Keratinocyte (primary cell): Measurements from ENCODE around the gene EZH1. TPM values are rescaled to one million over a fixed set of nuclear protein-coding genes. Genes with fewer than 3 reads are reported as not detected.
A peak's percentile ranks its signal among the peaks of the same experiment; 100 is the strongest.

Experiments
- DNase-seq: peaks from one replicate; pipeline ENCODE4 v3.0.0-alpha.2; 2011; ENCODE audit warnings: low read depth, missing footprints, low spot score
- FAIRE-seq: peaks from 2 replicates; lab custom pipeline; 2011; peaks lifted over from hg19 to GRCh38; lab: Jason Lieb, UNC
- H2AFZ ChIP-seq: 2 replicates; pipeline ENCODE4 v1.6.0; 2012; ENCODE audit warnings: low read length, control low read depth, inconsistent platforms; ENCODE audit not compliant: control insufficient read depth
- H3K27ac ChIP-seq: 2 replicates; pipeline ENCODE4 v1.5.1; 2011; ENCODE audit warnings: low read length; ENCODE audit not compliant: control insufficient read depth, insufficient read depth
- H3K27me3 ChIP-seq: 3 replicates; pipeline ENCODE4 v1.6.0; 2011; ENCODE audit warnings: low read length; ENCODE audit not compliant: control insufficient read depth, insufficient read depth; ENCODE audit errors: extremely low read depth
- H3K36me3 ChIP-seq, 2 experiments: 2 replicates in 1 of 2; 3 replicates in 1 of 2; pipeline ENCODE4 v1.5.1; 2011; ENCODE audit warnings: low read length in 2 of 2, mild to moderate bottlenecking in 1 of 2; ENCODE audit not compliant: control insufficient read depth in 2 of 2, insufficient read depth in 2 of 2; ENCODE audit errors: extremely low read depth in 1 of 2
- H3K4me1 ChIP-seq: 3 replicates; pipeline ENCODE4 v1.5.1; 2011; ENCODE audit warnings: low read length; ENCODE audit not compliant: control insufficient read depth, insufficient read depth; ENCODE audit errors: extremely low read depth
- H3K4me2 ChIP-seq: 3 replicates; pipeline ENCODE4 v1.6.0; 2011; ENCODE audit warnings: low read depth, low read length; ENCODE audit not compliant: control insufficient read depth, insufficient read depth; ENCODE audit errors: extremely low read depth
- H3K4me3 ChIP-seq, 3 experiments: fragments of 200-600 bp in 1 of 3; sonication (generic) in 1 of 3; 2 replicates in 2 of 3; 3 replicates in 1 of 3; pipeline ENCODE4 v1.5.1; 2011 to 2016; ENCODE audit warnings: low read length in 3 of 3, mild to moderate bottlenecking in 3 of 3, control low read depth in 2 of 3, inconsistent platforms in 1 of 3, low read depth in 1 of 3, mixed read lengths in 1 of 3, mixed run types in 1 of 3, moderate library complexity in 1 of 3; ENCODE audit not compliant: control insufficient read depth in 2 of 3, insufficient read depth in 2 of 3; ENCODE audit errors: extremely low read depth in 1 of 3
- H3K79me2 ChIP-seq: 2 replicates; pipeline ENCODE4 v1.6.0; 2012; ENCODE audit warnings: low read length; ENCODE audit not compliant: control insufficient read depth, insufficient read depth
- H3K9ac ChIP-seq: 3 replicates; pipeline ENCODE4 v1.6.0; 2011; ENCODE audit warnings: low read length; ENCODE audit not compliant: control insufficient read depth, insufficient read depth; ENCODE audit errors: extremely low read depth
- H3K9me1 ChIP-seq: 3 replicates; pipeline ENCODE4 v1.6.0; 2011; ENCODE audit warnings: low read length; ENCODE audit not compliant: control insufficient read depth, insufficient read depth; ENCODE audit errors: extremely low read depth
- H3K9me3 ChIP-seq: 2 replicates; pipeline ENCODE4 v1.5.1; 2012; ENCODE audit warnings: low read depth, low read length; ENCODE audit not compliant: control insufficient read depth
- H4K20me1 ChIP-seq: 3 replicates; pipeline ENCODE4 v1.6.0; 2011; ENCODE audit warnings: low read length; ENCODE audit not compliant: control insufficient read depth, insufficient read depth; ENCODE audit errors: extremely low read depth
- CTCF ChIP-seq, 3 experiments: IDR thresholded peaks in 1 of 3; conservative IDR thresholded peaks in 1 of 3; optimal IDR thresholded peaks in 1 of 3; 2 replicates in 2 of 3; 3 replicates in 1 of 3; pipeline versions ENCODE3 to v1.5.1; 2011; ENCODE audit warnings: low read length in 3 of 3, mild to moderate bottlenecking in 3 of 3, moderate library complexity in 2 of 3, control low read depth in 1 of 3, inconsistent platforms in 1 of 3; ENCODE audit not compliant: insufficient read depth in 2 of 3; ENCODE audit errors: extremely low read depth in 1 of 3
- EZH2 ChIP-seq: IDR thresholded peaks from one replicate; pipeline ENCODE4 v1.6.1; 2012; ENCODE audit warnings: inconsistent platforms, mild to moderate bottlenecking, low read length, moderate library complexity
- dilution Hi-C: fragments of 300-500 bp; cut with MboI; formaldehyde crosslinking; loops from one replicate; pipeline ENCODE4 v1.7.0; 2020; ENCODE audit warnings: low sequenced_read_pairs; ENCODE audit not compliant: extremely low pct_ligation_motif_present
- polyA plus RNA-seq, 5 experiments: library from polyadenylated mRNA; depleted of rRNA in 3 of 5; stranded (reverse) in 3 of 5; stranded (forward) in 1 of 5; unstranded in 1 of 5; fragments of >200 nt; gene quantifications; 1 replicate in 1 of 5; 2 replicates in 3 of 5; 3 replicates in 1 of 5; pipeline versions ENCODE4 v1.2.1 to v1.2.3, GENCODE V29; 2011 to 2012; ENCODE audit warnings: missing spikeins in 2 of 5, low read depth in 1 of 5, low replicate concordance in 1 of 5

EZH1 gene
- polyA plus RNA-seq, 1 donor (not counting 4 experiments of a cell fraction or from before 2014, with no cell fraction given): 18.3 TPM

- peaks cover 2% of the 10 kb centered on the region for H3K27me3 ChIP-seq
- H3K4me2 ChIP-seq: no peak overlapping the region
- H4K20me1 ChIP-seq: no peaks in the 10 kb centered on the region
- peaks cover 9% of the 10 kb centered on the region for H3K4me1 ChIP-seq
- FAIRE-seq (no peak), DNase-seq (no peak)
- TF ChIP-seq CTCF (optimal IDR thresholded peaks at IDR 0.05 in 1 of 3, IDR thresholded peaks at IDR 0.05 in 1 of 3, conservative IDR thresholded peaks at IDR 0.05 in 1 of 3; ENCODE audit: extremely low read depth in 1 of 3, insufficient read depth in 2 of 3, low read length in 3 of 3) (no peak), EZH2 (no peak)
- dilution Hi-C loops: no loop called here
- H2AFZ ChIP-seq: no peak overlapping the region
- no peak overlapping the region for H3K9ac ChIP-seq
- peaks cover 23 to 28% of the 10 kb centered on the region in 2 experiments for H3K36me3 ChIP-seq
- peaks cover 7% of the 10 kb centered on the region for H3K79me2 ChIP-seq
- no peak overlapping the region for H3K4me3 ChIP-seq
- no peaks in the 10 kb centered on the region for H3K9me3 ChIP-seq
- no peaks in the 10 kb centered on the region for H3K9me1 ChIP-seq
- H3K27ac ChIP-seq: no peak overlapping the region
These were observed 30.8 kb upstream of the EZH1 start for GRCh38 chr17:42775534-42776098.

- H3K9ac ChIP-seq: peak overlapping the region; percentile 95
- H2AFZ ChIP-seq: no peak overlapping the region
- FAIRE-seq (no peak), DNase-seq (no peak)
- no peaks in the 10 kb centered on the region for H4K20me1 ChIP-seq
- no peaks in the 10 kb centered on the region for H3K27me3 ChIP-seq
- H3K36me3 ChIP-seq: peaks cover 16 to 25% of the 10 kb centered on the region in 2 experiments
- no peaks in the 10 kb centered on the region for H3K9me3 ChIP-seq
- peaks cover 7% of the 10 kb centered on the region for H3K79me2 ChIP-seq
- peak overlapping the region; percentile 91 for H3K27ac ChIP-seq
- dilution Hi-C loops: no loop called here
- H3K4me1 ChIP-seq: peaks cover 9% of the 10 kb centered on the region
- peak overlapping the region; percentile 91 for H3K4me2 ChIP-seq
- peak overlapping the region; percentile 72 to 89 (median 81) for H3K4me3 ChIP-seq
- TF ChIP-seq CTCF (optimal IDR thresholded peaks at IDR 0.05 in 1 of 3, IDR thresholded peaks at IDR 0.05 in 1 of 3, conservative IDR thresholded peaks at IDR 0.05 in 1 of 3; ENCODE audit: extremely low read depth in 1 of 3, insufficient read depth in 2 of 3, low read length in 3 of 3): no peak
- no peak for TF ChIP-seq EZH2
- H3K9me1 ChIP-seq: no peaks in the 10 kb centered on the region
These were observed 29.4 kb upstream of the EZH1 start for GRCh38 chr17:42774066-42774745.
